GM12878 (cell line): ENCODE results near the gene APOE. TPM values are rescaled to one million over a fixed set of nuclear protein-coding genes. Genes with fewer than 3 reads are reported as not detected.

Experiments
- ATAC-seq: fragments of 200-7000 bp; cut with Tn5 transposase; 3 replicates; pipeline ENCODE4 v1.9.1; 2020; ENCODE audit warnings: mild to moderate bottlenecking, moderate library complexity
- BruUV-seq: library from RNA; stranded (reverse); fragments of 400-500 nt; replicated peaks from 2 replicates; lab custom pipeline; 2021; lab: Mats Ljungman, UMichigan
- CTCF ChIA-PET: fragments of 300-600 bp; sonication (Branson Sonifier 250); formaldehyde crosslinking; extraction: SDS; loops from one replicate; lab custom pipeline; 2021; ENCODE audit warnings: inconsistent platforms; lab: Yijun Ruan, JAX
- POLR2A ChIA-PET: fragments of 350-600 bp; formaldehyde crosslinking; extraction: SDS; loops from one replicate; lab custom pipeline; 2021; ENCODE audit warnings: inconsistent platforms; lab: Charles Lee
- RAD21 ChIA-PET: fragments of 300-600 bp; sonication (Branson Sonifier 250); formaldehyde crosslinking; loops from one replicate; lab custom pipeline; 2023; ENCODE audit warnings: antibody characterized with exemption; ENCODE audit not compliant: unreplicated experiment; lab: Charles Lee
- SMC1A ChIA-PET: fragments of 300-600 bp; sonication (Branson Sonifier 250); formaldehyde crosslinking; loops from one replicate; lab custom pipeline; 2023; ENCODE audit not compliant: unreplicated experiment, uncharacterized antibody; lab: Charles Lee
- DNase-seq: peaks from one replicate; pipeline ENCODE4 v3.0.0-alpha.2; 2011; ENCODE audit warnings: low read depth, low spot score
- FAIRE-seq: peaks from 3 replicates; lab custom pipeline; 2011; peaks lifted over from hg19 to GRCh38; lab: Jason Lieb, UNC
- H2AFZ ChIP-seq: 2 replicates; pipeline ENCODE4 v1.6.0; 2011; ENCODE audit warnings: low read depth, low read length, control low read depth; ENCODE audit not compliant: control insufficient read depth
- H3K27ac ChIP-seq: 2 replicates; pipeline ENCODE4 v1.5.1; 2011; ENCODE audit warnings: control low read depth; ENCODE audit not compliant: control insufficient read depth, insufficient read depth
- H3K27me3 ChIP-seq, 2 experiments: replicated peaks in 1 of 2; 2 replicates each; pipeline versions ENCODE4 v1.6.0 to v1.6.1; 2011; ENCODE audit warnings: low read length in 1 of 2; ENCODE audit not compliant: control insufficient read depth in 2 of 2, insufficient read depth in 2 of 2
- H3K36me3 ChIP-seq, 2 experiments: 2 replicates each; pipeline ENCODE4 v1.5.1; 2011; ENCODE audit warnings: low read length in 1 of 2; ENCODE audit not compliant: control insufficient read depth in 2 of 2, insufficient read depth in 2 of 2
- H3K4me1 ChIP-seq: 2 replicates; pipeline ENCODE4 v1.6.1; 2011; ENCODE audit warnings: mild to moderate bottlenecking, low read length, moderate library complexity, mixed read lengths; ENCODE audit not compliant: control insufficient read depth, insufficient read depth
- H3K4me2 ChIP-seq: 2 replicates; pipeline ENCODE4 v1.6.0; 2011; ENCODE audit warnings: control low read depth; ENCODE audit not compliant: control insufficient read depth, insufficient read depth
- H3K4me3 ChIP-seq: fragments of 200-600 bp; sonication (generic); 2 replicates; pipeline ENCODE4 v1.5.1; 2016
- H3K79me2 ChIP-seq: 2 replicates; pipeline ENCODE4 v1.6.0; 2011; ENCODE audit warnings: low read length; ENCODE audit not compliant: control insufficient read depth, insufficient read depth
- H3K9ac ChIP-seq: 2 replicates; pipeline ENCODE4 v1.8.0; 2011; ENCODE audit warnings: low read length, control low read depth, mixed read lengths; ENCODE audit not compliant: control insufficient read depth, insufficient read depth
- H3K9me3 ChIP-seq: replicated peaks from 3 replicates; pipeline ENCODE4 v1.5.1; 2011; ENCODE audit warnings: mild to moderate bottlenecking, low read length; ENCODE audit not compliant: control insufficient read depth, insufficient read depth
- H4K20me1 ChIP-seq: 2 replicates; pipeline ENCODE4 v1.6.0; 2011; ENCODE audit not compliant: control insufficient read depth, insufficient read depth
- BMI1 ChIP-seq: fragments of 450-650 bp; IDR thresholded peaks from 2 replicates; pipeline ENCODE4 v1.6.1; 2016; ENCODE audit warnings: mild to moderate bottlenecking, moderate library complexity, borderline replicate concordance
- CHD2 ChIP-seq: IDR thresholded peaks from 2 replicates; pipeline ENCODE4 v1.6.1; 2011; ENCODE audit warnings: low read depth, low read length, improper control_type of control experiment, borderline replicate concordance
- EGR1 ChIP-seq, 2 experiments: IDR thresholded peaks; 1 replicate in 1 of 2; 2 replicates in 1 of 2; pipeline ENCODE4 v1.6.1; 2011 to 2012; ENCODE audit warnings: low read depth in 2 of 2, low read length in 2 of 2, borderline replicate concordance in 1 of 2, mild to moderate bottlenecking in 1 of 2, moderate library complexity in 1 of 2
- EP300 ChIP-seq, 2 experiments: fragments of 150-350 bp in 1 of 2; IDR thresholded peaks; 2 replicates each; pipeline ENCODE4 v1.6.1; 2011 to 2012; ENCODE audit warnings: low read depth in 2 of 2, low read length in 2 of 2, borderline replicate concordance in 1 of 2, improper control_type of control experiment in 1 of 2, inconsistent platforms in 1 of 2; ENCODE audit not compliant: control insufficient read depth in 1 of 2
- GABPA ChIP-seq: IDR thresholded peaks from 2 replicates; pipeline ENCODE4 v1.6.1; 2014; ENCODE audit warnings: antibody characterized with exemption, low read depth, mild to moderate bottlenecking, inconsistent platforms
- HCFC1 ChIP-seq: fragments of 150-350 bp; IDR thresholded peaks from 2 replicates; pipeline ENCODE4 v1.6.1; 2014; ENCODE audit warnings: low read length
- IKZF1 ChIP-seq: fragments of 450-650 bp; conservative IDR thresholded peaks from 2 replicates; pipeline ENCODE4 v1.6.1; 2017; ENCODE audit warnings: antibody characterized with exemption, mild to moderate bottlenecking
- IRF4 ChIP-seq: IDR thresholded peaks from 2 replicates; pipeline ENCODE4 v1.6.1; 2011; ENCODE audit warnings: low read depth, low read length
- NBN ChIP-seq: fragments of 450-650 bp; IDR thresholded peaks from 2 replicates; pipeline ENCODE4 v1.6.1; 2016
- NFIC ChIP-seq: IDR thresholded peaks from 2 replicates; pipeline ENCODE4 v1.6.1; 2012; ENCODE audit warnings: low read depth, mild to moderate bottlenecking, inconsistent platforms, low read length, moderate library complexity
- NFYB ChIP-seq: IDR thresholded peaks from 2 replicates; pipeline ENCODE4 v1.6.1; 2011; ENCODE audit warnings: low read depth, mild to moderate bottlenecking, low read length, improper control_type of control experiment, moderate library complexity; ENCODE audit not compliant: insufficient read depth
- PAX5 ChIP-seq: IDR thresholded peaks from 2 replicates; pipeline ENCODE4 v1.6.1; 2011; ENCODE audit warnings: low read depth, low read length, borderline replicate concordance
- RB1 ChIP-seq: fragments of 450-650 bp; formaldehyde crosslinking; IDR thresholded peaks from 2 replicates; pipeline ENCODE4 v1.6.1; 2017; ENCODE audit warnings: mild to moderate bottlenecking, borderline replicate concordance
- RBBP5 ChIP-seq: fragments of 200-600 bp; sonication (generic); conservative IDR thresholded peaks from 2 replicates; pipeline ENCODE4 v1.6.1; 2016
- SMARCA5 ChIP-seq: fragments of 450-650 bp; IDR thresholded peaks from 2 replicates; pipeline ENCODE4 v1.6.1; 2017; ENCODE audit warnings: mild to moderate bottlenecking
- ZNF207 ChIP-seq: fragments of 450-650 bp; IDR thresholded peaks from 2 replicates; pipeline ENCODE4 v1.6.1; 2014; ENCODE audit warnings: antibody characterized with exemption, mild to moderate bottlenecking, borderline replicate concordance
- WGBS: methylation state at CpG from one replicate; pipeline ENCODE4 v1.1.6; 2016; ENCODE audit warnings: low lambda C conversion rate; ENCODE audit not compliant: insufficient replicate concordance, insufficient coverage; ENCODE audit errors: missing lambda C conversion rate; 5-methylcytosine and 5-hydroxymethylcytosine counted together
- in situ Hi-C: fragments of 300-500 bp; cut with MboI; formaldehyde crosslinking; loops from 9 replicates; pipeline ENCODE4 v1.14.3; 2018; ENCODE audit warnings: mixed read lengths
- intact Hi-C: fragments of 100-400 bp; cut with micrococcal nuclease; formaldehyde crosslinking; loops from one replicate; pipeline ENCODE4 v1.14.2; 2022; ENCODE audit not compliant: unreplicated experiment
- polyA plus RNA-seq, 11 experiments: library from polyadenylated mRNA; depleted of rRNA in 4 of 11; unstranded in 6 of 11; stranded (reverse) in 5 of 11; fragments of >200 nt; fragmentation: Nextera tagmentation in 4 of 11; fragmentation: Illumina TruSeq in 1 of 11; extraction: Ambion mirVana in 4 of 11; extraction: Trizol in 1 of 11; gene quantifications; 1 replicate in 1 of 11; 2 replicates in 10 of 11; pipeline versions ENCODE4 v1.2.1 to v1.2.3, GENCODE V29; 2011 to 2016; ENCODE audit warnings: inconsistent platforms in 2 of 11, missing spikeins in 2 of 11, low read depth in 1 of 11
- total RNA-seq, 4 experiments: library from RNA; depleted of rRNA in 3 of 4; stranded (reverse); fragments of >200 nt in 3 of 4; fragmentation: Illumina TruSeq in 1 of 4; extraction: Trizol in 1 of 4; gene quantifications; 2 replicates each; pipeline versions ENCODE4 v1.2.1 to v1.2.3, GENCODE V29; 2013 to 2021
- TF ChIP-seq, protein P1 (sequence below): fragments of 450-650 bp; formaldehyde crosslinking; IDR thresholded peaks from 2 replicates; pipeline ENCODE4 v1.5.0; 2022; ENCODE audit warnings: mild to moderate bottlenecking, missing genetic modification characterization
- TF ChIP-seq, protein P2 (sequence below): IDR thresholded peaks from 2 replicates; pipeline ENCODE4 v1.6.1; 2011; ENCODE audit warnings: borderline replicate concordance, low read depth, mild to moderate bottlenecking, moderate library complexity, low read length; ENCODE audit not compliant: insufficient read depth, poor library complexity, severe bottlenecking

The APOE gene
- total and polyA plus RNA-seq, 10 of the 15 experiments (the other 5 are each of a cell fraction or from before 2014, with no cell fraction given): 0.22 to 3.7 (median 0.44) TPM; not detected in 4

DNA sequence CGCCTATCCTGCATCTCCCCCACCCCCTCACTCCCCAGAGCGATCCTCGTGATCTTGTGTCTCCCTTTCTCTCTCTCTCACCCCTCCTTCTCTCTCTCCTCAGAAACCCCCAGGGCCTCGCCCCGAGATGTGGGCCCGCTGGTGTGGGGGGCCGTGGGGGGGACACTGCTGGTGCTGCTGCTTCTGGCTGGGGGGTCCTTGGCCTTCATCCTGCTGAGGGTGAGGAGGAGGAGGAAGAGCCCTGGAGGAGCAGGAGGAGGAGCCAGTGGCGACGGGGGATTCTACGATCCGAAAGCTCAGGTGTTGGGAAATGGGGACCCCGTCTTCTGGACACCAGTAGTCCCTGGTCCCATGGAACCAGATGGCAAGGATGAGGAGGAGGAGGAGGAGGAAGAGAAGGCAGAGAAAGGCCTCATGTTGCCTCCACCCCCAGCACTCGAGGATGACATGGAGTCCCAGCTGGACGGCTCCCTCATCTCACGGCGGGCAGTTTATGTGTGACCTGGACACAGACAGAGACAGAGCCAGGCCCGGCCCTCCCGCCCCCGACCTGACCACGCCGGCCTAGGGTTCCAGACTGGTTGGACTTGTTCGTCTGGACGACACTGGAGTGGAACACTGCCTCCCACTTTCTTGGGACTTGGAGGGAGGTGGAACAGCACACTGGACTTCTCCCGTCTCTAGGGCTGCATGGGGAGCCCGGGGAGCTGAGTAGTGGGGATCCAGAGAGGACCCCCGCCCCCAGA, 27.3 kb upstream of the APOE start:
- RAD21 ChIA-PET: no interaction called here
- SMC1A ChIA-PET: no interaction called here
- BruUV-seq: no TSS peak

More for the DNA sequence above, 27.3 kb upstream of the APOE start:
- in situ Hi-C loops: no loop called here
- no peaks in the 10 kb centered on the region for H3K9me3 ChIP-seq
- H3K27me3 ChIP-seq: no peaks in the 10 kb centered on the region; a peak in 1 of 4 replicates
- H3K79me2 ChIP-seq: no peaks in the 10 kb centered on the region
- no peak overlapping the region for H3K9ac ChIP-seq
- no peak overlapping the region for H2AFZ ChIP-seq
- H3K4me2 ChIP-seq: no peak overlapping the region
- ChIA-PET CTCF (no interaction called here), POLR2A (no interaction called here)
- no peak overlapping the region for H3K27ac ChIP-seq
- H3K36me3 ChIP-seq: no peaks in the 10 kb centered on the region
- 21% methylated on average over 19 of the region's 26 CpGs for WGBS
- DNase-seq (no peak), FAIRE-seq (no peak), ATAC-seq (no peak)
- H4K20me1 ChIP-seq: no peaks in the 10 kb centered on the region
- H3K4me3 ChIP-seq: no peak overlapping the region
- TF ChIP-seq EP300 (IDR thresholded peaks at IDR 0.05; ENCODE audit: borderline replicate concordance in 1 of 2, control insufficient read depth in 1 of 2, low read depth in 2 of 2, low read length in 2 of 2) (no peak), BMI1 (no peak), NFIC (no peak), IRF4 (no peak), NFYB (no peak), IKZF1 (no peak), CHD2 (no peak), SMARCA5 (no peak), PAX5 (no peak), EGR1 (IDR thresholded peaks at IDR 0.05; ENCODE audit: borderline replicate concordance in 1 of 2, low read depth in 2 of 2, low read length in 2 of 2) (no peak), GABPA (no peak), NBN (no peak), RB1 (no peak), HCFC1 (no peak), ZNF207 (no peak), RBBP5 (no peak)
- TF ChIP-seq, protein P1, sequence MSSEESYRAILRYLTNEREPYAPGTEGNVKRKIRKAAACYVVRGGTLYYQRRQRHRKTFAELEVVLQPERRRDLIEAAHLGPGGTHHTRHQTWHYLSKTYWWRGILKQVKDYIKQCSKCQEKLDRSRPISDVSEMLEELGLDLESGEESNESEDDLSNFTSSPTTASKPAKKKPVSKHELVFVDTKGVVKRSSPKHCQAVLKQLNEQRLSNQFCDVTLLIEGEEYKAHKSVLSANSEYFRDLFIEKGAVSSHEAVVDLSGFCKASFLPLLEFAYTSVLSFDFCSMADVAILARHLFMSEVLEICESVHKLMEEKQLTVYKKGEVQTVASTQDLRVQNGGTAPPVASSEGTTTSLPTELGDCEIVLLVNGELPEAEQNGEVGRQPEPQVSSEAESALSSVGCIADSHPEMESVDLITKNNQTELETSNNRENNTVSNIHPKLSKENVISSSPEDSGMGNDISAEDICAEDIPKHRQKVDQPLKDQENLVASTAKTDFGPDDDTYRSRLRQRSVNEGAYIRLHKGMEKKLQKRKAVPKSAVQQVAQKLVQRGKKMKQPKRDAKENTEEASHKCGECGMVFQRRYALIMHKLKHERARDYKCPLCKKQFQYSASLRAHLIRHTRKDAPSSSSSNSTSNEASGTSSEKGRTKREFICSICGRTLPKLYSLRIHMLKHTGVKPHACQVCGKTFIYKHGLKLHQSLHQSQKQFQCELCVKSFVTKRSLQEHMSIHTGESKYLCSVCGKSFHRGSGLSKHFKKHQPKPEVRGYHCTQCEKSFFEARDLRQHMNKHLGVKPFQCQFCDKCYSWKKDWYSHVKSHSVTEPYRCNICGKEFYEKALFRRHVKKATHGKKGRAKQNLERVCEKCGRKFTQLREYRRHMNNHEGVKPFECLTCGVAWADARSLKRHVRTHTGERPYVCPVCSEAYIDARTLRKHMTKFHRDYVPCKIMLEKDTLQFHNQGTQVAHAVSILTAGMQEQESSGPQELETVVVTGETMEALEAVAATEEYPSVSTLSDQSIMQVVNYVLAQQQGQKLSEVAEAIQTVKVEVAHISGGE (CRISPR knock-in tag): no peak
- TF ChIP-seq, protein P2, sequence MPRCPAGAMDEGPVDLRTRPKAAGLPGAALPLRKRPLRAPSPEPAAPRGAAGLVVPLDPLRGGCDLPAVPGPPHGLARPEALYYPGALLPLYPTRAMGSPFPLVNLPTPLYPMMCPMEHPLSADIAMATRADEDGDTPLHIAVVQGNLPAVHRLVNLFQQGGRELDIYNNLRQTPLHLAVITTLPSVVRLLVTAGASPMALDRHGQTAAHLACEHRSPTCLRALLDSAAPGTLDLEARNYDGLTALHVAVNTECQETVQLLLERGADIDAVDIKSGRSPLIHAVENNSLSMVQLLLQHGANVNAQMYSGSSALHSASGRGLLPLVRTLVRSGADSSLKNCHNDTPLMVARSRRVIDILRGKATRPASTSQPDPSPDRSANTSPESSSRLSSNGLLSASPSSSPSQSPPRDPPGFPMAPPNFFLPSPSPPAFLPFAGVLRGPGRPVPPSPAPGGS: no peak
- intact Hi-C loops: no loop called here
- H3K4me1 ChIP-seq: no peaks in the 10 kb centered on the region
